IMR-90 (cell line): ENCODE measurements around the gene ZCCHC17. TPM values are rescaled to one million over a fixed set of nuclear protein-coding genes. Genes with fewer than 3 reads are reported as not detected.

Experiments
- ATAC-seq: fragments of 200-7000 bp; cut with Tn5 transposase; 2 replicates; pipeline ENCODE4 v1.9.1; 2020; ENCODE audit warnings: low read depth, mild to moderate bottlenecking, moderate library complexity
- BruUV-seq: library from RNA; stranded (reverse); fragments of 400-500 nt; replicated peaks from 2 replicates; lab custom pipeline; 2021; lab: Mats Ljungman, UMichigan
- CTCF ChIA-PET: fragments of 300-600 bp; formaldehyde crosslinking; extraction: SDS; loops from one replicate; lab custom pipeline; 2021; ENCODE audit warnings: antibody characterized with exemption; lab: Yijun Ruan, JAX
- POLR2A ChIA-PET: fragments of 300-600 bp; sonication (Branson Sonifier 250); formaldehyde crosslinking; loops from one replicate; lab custom pipeline; 2022; ENCODE audit warnings: antibody characterized with exemption; ENCODE audit not compliant: unreplicated experiment; lab: Charles Lee
- DNase-seq: peaks from one replicate; pipeline ENCODE4 v3.0.0; 2013
- H2AFZ ChIP-seq: replicated peaks from 2 replicates; pipeline ENCODE3; 2013; ENCODE audit warnings: low read length, mild to moderate bottlenecking; ENCODE audit not compliant: poor library complexity
- H2AK5ac ChIP-seq: 2 replicates; pipeline ENCODE4 v1.6.1; 2013; ENCODE audit warnings: low read depth, low read length, inconsistent platforms
- H2AK9ac ChIP-seq: replicated peaks from 2 replicates; pipeline ENCODE3; 2013; ENCODE audit warnings: mild to moderate bottlenecking, low read depth, low read length, moderate library complexity; ENCODE audit not compliant: poor library complexity
- H2BK120ac ChIP-seq: 2 replicates; pipeline ENCODE4 v1.6.1; 2013; ENCODE audit warnings: low read depth, low read length, inconsistent platforms
- H2BK15ac ChIP-seq: 3 replicates; pipeline ENCODE4 v1.6.1; 2013; ENCODE audit warnings: low read depth, low read length, inconsistent platforms
- H2BK20ac ChIP-seq: 2 replicates; pipeline ENCODE4 v1.6.1; 2013; ENCODE audit warnings: low read depth, mild to moderate bottlenecking, inconsistent platforms, low read length, moderate library complexity
- H2BK5ac ChIP-seq: 2 replicates; pipeline ENCODE4 v1.6.1; 2013; ENCODE audit warnings: mild to moderate bottlenecking, low read depth, low read length, inconsistent platforms; ENCODE audit not compliant: poor library complexity, severe bottlenecking
- H3K14ac ChIP-seq: replicated peaks from 2 replicates; pipeline ENCODE4 v1.6.1; 2013; ENCODE audit warnings: low read depth, low read length, inconsistent platforms
- H3K18ac ChIP-seq: 2 replicates; pipeline ENCODE4 v1.6.1; 2013; ENCODE audit warnings: low read depth, low read length, control low read depth
- H3K23ac ChIP-seq: 2 replicates; pipeline ENCODE4 v1.6.1; 2013; ENCODE audit warnings: low read depth, low read length, inconsistent platforms
- H3K27ac ChIP-seq: 2 replicates; pipeline ENCODE4 v1.5.1; 2013; ENCODE audit warnings: mild to moderate bottlenecking, control low read depth, low read length; ENCODE audit not compliant: insufficient read depth
- H3K27me3 ChIP-seq: 2 replicates; pipeline ENCODE4 v1.6.1; 2013; ENCODE audit warnings: low read length; ENCODE audit not compliant: control insufficient read depth, insufficient read depth
- H3K36me3 ChIP-seq: 2 replicates; pipeline ENCODE4 v1.6.1; 2013; ENCODE audit warnings: low read length, mixed read lengths; ENCODE audit not compliant: control insufficient read depth, insufficient read depth
- H3K4ac ChIP-seq: 2 replicates; pipeline ENCODE4 v1.6.1; 2013; ENCODE audit warnings: low read depth, low read length, inconsistent platforms
- H3K4me1 ChIP-seq: 2 replicates; pipeline ENCODE4 v1.6.1; 2013; ENCODE audit warnings: low read length, mixed read lengths; ENCODE audit not compliant: control insufficient read depth, insufficient read depth
- H3K4me2 ChIP-seq: 2 replicates; pipeline ENCODE4 v1.6.1; 2013; ENCODE audit warnings: low read depth, mild to moderate bottlenecking, control low read depth, low read length, moderate library complexity
- H3K4me3 ChIP-seq: 2 replicates; pipeline ENCODE4 v1.5.1; 2013; ENCODE audit warnings: low read depth, mild to moderate bottlenecking, control low read depth, low read length, moderate library complexity; ENCODE audit not compliant: insufficient read depth
- H3K56ac ChIP-seq: 2 replicates; pipeline ENCODE4 v1.6.1; 2013; ENCODE audit warnings: low read length, inconsistent platforms; ENCODE audit not compliant: insufficient read depth; ENCODE audit errors: extremely low read depth
- H3K79me1 ChIP-seq, 2 experiments: 2 replicates each; pipeline ENCODE4 v1.6.1; 2013; ENCODE audit warnings: low read length in 2 of 2, inconsistent platforms in 1 of 2, low read depth in 1 of 2
- H3K9ac ChIP-seq: 2 replicates; pipeline ENCODE4 v1.6.1; 2013; ENCODE audit warnings: low read depth, low read length, control low read depth
- H3K9me1 ChIP-seq: 2 replicates; pipeline ENCODE4 v1.6.1; 2013; ENCODE audit warnings: low read length, inconsistent platforms; ENCODE audit not compliant: insufficient read depth
- H3K9me3 ChIP-seq: 2 replicates; pipeline ENCODE4 v1.6.1; 2013; ENCODE audit warnings: low read length; ENCODE audit not compliant: control insufficient read depth, insufficient read depth
- H4K20me1 ChIP-seq: 2 replicates; pipeline ENCODE4 v1.6.1; 2013; ENCODE audit warnings: low read length, inconsistent platforms; ENCODE audit not compliant: insufficient read depth
- H4K5ac ChIP-seq: 2 replicates; pipeline ENCODE4 v1.6.1; 2013; ENCODE audit warnings: mild to moderate bottlenecking, low read depth, low read length, control low read depth
- H4K8ac ChIP-seq, 2 experiments: 2 replicates each; pipeline ENCODE4 v1.6.1; 2013; ENCODE audit warnings: low read depth in 2 of 2, low read length in 2 of 2, control low read depth in 1 of 2, inconsistent platforms in 1 of 2
- H4K91ac ChIP-seq: 2 replicates; pipeline ENCODE4 v1.6.1; 2013; ENCODE audit warnings: low read depth, low read length, inconsistent platforms; ENCODE audit not compliant: insufficient read depth
- MAZ ChIP-seq: IDR thresholded peaks from 2 replicates; pipeline ENCODE4 v1.6.1; 2012; ENCODE audit warnings: low read depth, mild to moderate bottlenecking, low read length, improper control_type of control experiment, moderate library complexity, borderline replicate concordance
- MXI1 ChIP-seq: IDR thresholded peaks from 2 replicates; pipeline ENCODE4 v1.6.1; 2012; ENCODE audit warnings: low read depth, mild to moderate bottlenecking, low read length, moderate library complexity, borderline replicate concordance
- RAD21 ChIP-seq: IDR thresholded peaks from 2 replicates; pipeline ENCODE4 v1.6.1; 2012; ENCODE audit warnings: low read length, improper control_type of control experiment
- WGBS, 2 experiments: methylation state at CpG; one replicate each; pipeline versions ENCODE4 v1.1.5 to v1.1.7; 2013; ENCODE audit warnings: missing lambda C conversion rate in 2 of 2; ENCODE audit not compliant: insufficient read length in 1 of 2; ENCODE audit errors: extremely low coverage in 2 of 2; 5-methylcytosine and 5-hydroxymethylcytosine counted together
- dilution Hi-C: fragments of 300-500 bp; cut with HindIII; formaldehyde crosslinking; loops from one replicate; pipeline ENCODE4 v1.14.3; 2018; ENCODE audit warnings: low sequenced_read_pairs; ENCODE audit not compliant: unreplicated experiment
- in situ Hi-C: fragments of 300-500 bp; cut with MboI; formaldehyde crosslinking; loops from 3 replicates; pipeline ENCODE4 v1.14.3; 2019; ENCODE audit warnings: low sequenced_read_pairs, inconsistent platforms, mixed read lengths
- intact Hi-C: fragments of 100-400 bp; cut with micrococcal nuclease; formaldehyde crosslinking; loops from 2 replicates; pipeline ENCODE4 v1.10.0; 2022
- polyA plus RNA-seq, 3 experiments: library from polyadenylated mRNA; depleted of rRNA; stranded (reverse); fragments of >200 nt; gene quantifications; 2 replicates each; pipeline ENCODE4 v1.2.3, GENCODE V29; 2012; ENCODE audit warnings: low replicate concordance in 1 of 3
- total RNA-seq: library from RNA; depleted of rRNA; stranded (reverse); fragments of >200 nt; gene quantifications from 2 replicates; pipeline ENCODE4 v1.2.3, GENCODE V29; 2012

The ZCCHC17 gene
- total and polyA plus RNA-seq, 2 of the 4 experiments (the other 2 are of a cell fraction): 48.4 to 48.9 TPM

- H3K4me3 ChIP-seq: no peak overlapping the region
- peak overlapping the region; percentile 62; the same call in 2 of the 3 replicates for H2BK15ac ChIP-seq
- H3K14ac ChIP-seq: peak overlapping the region; percentile 76
- BruUV-seq: no TSS peak
- DNase-seq: peak; percentile 39
- peak overlapping the region; percentile 28 to 88; a peak in 3 of 4 replicates for H4K8ac ChIP-seq
- peaks cover 39% of the 10 kb centered on the region for H3K4me1 ChIP-seq
- peak; percentile 48 for ATAC-seq
- H3K9me3 ChIP-seq: no peaks in the 10 kb centered on the region
- H2BK20ac ChIP-seq: peak overlapping the region; percentile 94
- ChIA-PET POLR2A (no interaction called here), CTCF (interaction anchor here (0.8 to 3.3 kb wide), 2 partner anchors 12 to 16 kb away, joined by 4 to 13 read pairs; no protein-coding TSS in a partner anchor)
- H3K4me2 ChIP-seq: peak overlapping the region; percentile 35
- peak overlapping the region; percentile 62 for H3K18ac ChIP-seq
- no peaks in the 10 kb centered on the region for H3K27me3 ChIP-seq
- H2AK5ac ChIP-seq: peak overlapping the region; percentile 65
- no peak for TF ChIP-seq MAZ
- 0 out of 2 replicates have a peak, but pooled peaks have one; percentile 19 for TF ChIP-seq MXI1
- TF ChIP-seq RAD21: no peak
- peak overlapping the region; percentile 20 for H3K9ac ChIP-seq
- peak overlapping the region; percentile 67 for H2AFZ ChIP-seq
- H4K5ac ChIP-seq: peak overlapping the region; percentile 58
- H3K4ac ChIP-seq: peak overlapping the region; percentile 94
- peak overlapping the region; percentile 78; the same call in 1 of the 2 replicates for H3K56ac ChIP-seq
- intact Hi-C loops: no loop called here
- H3K9me1 ChIP-seq: peaks cover 41% of the 10 kb centered on the region
- in situ Hi-C loops: no loop called here
- H4K91ac ChIP-seq: peak overlapping the region; percentile 81
- H3K36me3 ChIP-seq: no peaks in the 10 kb centered on the region
- peaks cover 0 to 26% of the 10 kb centered on the region in 2 experiments; a peak in 2 of 4 replicates for H3K79me1 ChIP-seq
- peak overlapping the region; percentile 94 for H3K23ac ChIP-seq
- H2AK9ac ChIP-seq: peak overlapping the region; percentile 81
- dilution Hi-C loops: no loop called here
- H3K27ac ChIP-seq: peak overlapping the region; percentile 72
- H2BK5ac ChIP-seq: peak overlapping the region; percentile 81
- peaks cover 9% of the 10 kb centered on the region for H4K20me1 ChIP-seq
- peak overlapping the region; percentile 94 for H2BK120ac ChIP-seq
- 67% methylated on average over 3 of the region's 6 CpGs; no CpG with 5 or more reads in 1 of the 2 experiments for WGBS, 2 experiments
These were observed 113.4 kb downstream of the ZCCHC17 start for GRCh38 chr1:31409946-31410858.
